Anterior cingulate cortex (tissue), 58 donors: ENCODE data around the gene ADIPOR2.

Source experiments
- DNase-seq, 58 donors: peaks; one replicate each; lab custom pipeline; 2025; lab: John Stamatoyannopoulos, UW

ADIPOR2 gene

GRCh38 chr12:1825382-1826102 is 134.7 kb downstream of the ADIPOR2 start:
- no peak for DNase-seq

GRCh38 chr12:1826401-1826800 is 135.5 kb downstream of the ADIPOR2 start:
- DNase-seq = no peak

GRCh38 chr12:1826867-1827705 is 136.2 kb downstream of the ADIPOR2 start:
- no peak for DNase-seq

GRCh38 chr12:1827826-1828805 is 137.2 kb downstream of the ADIPOR2 start:
- DNase-seq = no peak

GRCh38 chr12:1828856-1829255 is 138.0 kb downstream of the ADIPOR2 start:
- no peak for DNase-seq

- no peak for DNase-seq
Observed at GRCh38 chr12:1829306-1829900, 138.5 kb downstream of the ADIPOR2 start.

GRCh38 chr12:1830401-1830845 is 139.6 kb downstream of the ADIPOR2 start:
- no peak for DNase-seq

- DNase-seq = peak in 1 of 58 donors; percentile 11
Observed at GRCh38 chr12:1830981-1831963, 140.4 kb downstream of the ADIPOR2 start.

- no peak for DNase-seq
Observed at GRCh38 chr12:1832801-1833595, 142.1 kb downstream of the ADIPOR2 start.

- DNase-seq = no peak
Observed at GRCh38 chr12:1833596-1834028, 142.7 kb downstream of the ADIPOR2 start.

GRCh38 chr12:1834186-1834925 is 143.5 kb downstream of the ADIPOR2 start:
- DNase-seq = peak in 2 of 58 donors; percentile 28 to 57

GRCh38 chr12:1835211-1836131 is 144.6 kb downstream of the ADIPOR2 start:
- DNase-seq = no peak

GRCh38 chr12:1836241-1836803 is 145.5 kb downstream of the ADIPOR2 start:
- no peak for DNase-seq

- DNase-seq = peak in 44 of 58 donors; percentile 14 to 76 (median 50)
Observed at GRCh38 chr12:1836854-1837421, 146.1 kb downstream of the ADIPOR2 start.

- no peak for DNase-seq
Observed at GRCh38 chr12:1837541-1838204, 146.8 kb downstream of the ADIPOR2 start.
